T-helper 2 cell treated with Interferon-gamma antibody and Interleukin-4, amounts not matched to agents 100 ng/mL and 5 ng/mL, for 36 hours (primary cell): ENCODE data around the gene MYO1D. TPM values are rescaled to one million over a fixed set of nuclear protein-coding genes. Genes with fewer than 3 reads are reported as not detected.

ENCODE experiments used
- intact Hi-C: fragments of 100-400 bp; cut with micrococcal nuclease; formaldehyde crosslinking; loops from one replicate; pipeline ENCODE4 v1.15.1; 2023
- total RNA-seq: library from RNA; stranded (reverse); gene quantifications from 2 replicates; pipeline ENCODE4 v1.2.3, GENCODE V29; 2022

Gene MYO1D
- total RNA-seq, 1 donor from 2014 or later = 9.3 TPM

DNA sequence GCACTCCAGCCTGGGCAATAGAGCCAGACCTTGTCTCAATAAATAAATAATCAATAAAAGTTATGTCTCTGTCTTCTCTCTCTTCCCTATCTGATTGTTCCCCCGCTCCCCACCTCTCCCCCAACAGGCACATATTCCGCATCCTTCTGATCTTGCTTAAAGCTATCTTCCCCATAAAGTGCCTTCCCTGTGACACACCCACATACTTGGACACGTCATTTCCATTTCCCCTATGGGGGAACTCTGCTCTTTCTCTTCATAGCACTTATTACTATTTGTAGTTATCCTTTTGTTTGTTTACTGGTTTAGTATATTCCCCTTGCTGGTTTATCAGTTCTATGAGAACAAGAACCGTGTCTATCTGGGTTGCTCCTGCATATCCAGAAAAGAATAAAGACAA lies 14.9 kb downstream of the MYO1D start:
- intact Hi-C loops = no loop called here

GRCh38 chr17:32859857-32860525 lies 16.9 kb downstream of the MYO1D start:
- intact Hi-C loops = no loop called here

- intact Hi-C loops = no loop called here
These were observed 21.3 kb downstream of the MYO1D start for GRCh38 chr17:32855620-32856019.

GRCh38 chr17:32854832-32855389 lies 22.0 kb downstream of the MYO1D start:
- intact Hi-C loops = no loop called here

DNA sequence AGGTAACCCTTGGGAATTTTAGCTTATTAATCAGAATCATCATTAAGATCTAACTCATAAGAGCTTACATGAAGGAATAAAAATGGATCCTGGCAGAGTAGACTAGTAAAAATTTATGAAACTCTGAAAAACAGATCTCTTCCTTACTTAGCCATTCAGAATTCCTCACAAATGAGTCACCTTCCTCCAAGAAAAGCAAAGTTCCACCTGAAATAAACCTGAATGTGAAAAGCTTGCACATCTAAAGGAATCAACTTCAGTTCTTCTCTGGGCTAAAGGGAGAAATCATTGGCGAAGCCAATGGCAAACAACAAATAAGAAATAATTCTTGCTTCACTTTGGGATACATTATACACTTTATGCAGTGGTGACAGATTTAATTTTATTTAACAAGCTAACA lies 22.7 kb downstream of the MYO1D start:
- intact Hi-C loops = no loop called here

- intact Hi-C loops = no loop called here
These were observed 24.1 kb downstream of the MYO1D start for GRCh38 chr17:32852811-32853210.

DNA sequence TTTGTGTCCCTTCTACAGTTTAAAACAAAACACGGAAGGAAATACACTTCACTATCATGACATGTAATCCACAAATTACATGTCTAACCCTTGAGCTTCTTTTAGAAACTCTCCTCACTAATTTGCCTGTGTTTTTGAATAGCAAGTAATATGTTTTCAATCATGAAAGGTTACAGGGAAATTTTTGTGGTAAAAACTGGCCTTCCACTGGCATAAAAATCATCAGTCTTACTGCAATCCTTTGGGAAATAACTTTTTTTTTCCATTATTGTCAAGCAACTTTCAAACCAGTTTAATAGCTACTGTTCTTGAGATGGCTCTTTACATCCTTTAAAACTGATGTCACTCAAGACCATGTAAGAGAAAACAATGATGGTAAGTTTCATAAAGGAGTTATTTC lies 27.0 kb downstream of the MYO1D start:
- intact Hi-C loops = no loop called here

GRCh38 chr17:32847977-32848376 lies 28.9 kb downstream of the MYO1D start:
- intact Hi-C loops = no loop called here

DNA sequence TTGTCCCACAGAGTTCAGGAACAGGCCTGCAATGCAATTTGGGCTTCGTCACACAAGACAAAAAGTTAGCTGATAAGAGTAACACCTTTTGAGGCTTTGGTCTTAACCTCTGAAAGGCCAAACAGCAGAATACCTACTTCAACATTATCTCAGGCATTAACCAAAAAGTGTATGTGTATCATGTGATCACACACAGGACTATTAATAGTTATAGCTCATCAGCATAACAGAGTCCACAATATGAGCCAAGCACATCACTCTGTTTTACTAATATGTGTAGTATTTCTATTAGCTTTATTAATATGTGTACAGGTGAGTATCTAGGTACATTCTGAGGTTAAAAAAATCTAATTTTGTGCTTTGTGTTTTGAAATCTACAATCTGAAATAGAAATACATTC lies 30.8 kb downstream of the MYO1D start:
- intact Hi-C loops = no loop called here

DNA sequence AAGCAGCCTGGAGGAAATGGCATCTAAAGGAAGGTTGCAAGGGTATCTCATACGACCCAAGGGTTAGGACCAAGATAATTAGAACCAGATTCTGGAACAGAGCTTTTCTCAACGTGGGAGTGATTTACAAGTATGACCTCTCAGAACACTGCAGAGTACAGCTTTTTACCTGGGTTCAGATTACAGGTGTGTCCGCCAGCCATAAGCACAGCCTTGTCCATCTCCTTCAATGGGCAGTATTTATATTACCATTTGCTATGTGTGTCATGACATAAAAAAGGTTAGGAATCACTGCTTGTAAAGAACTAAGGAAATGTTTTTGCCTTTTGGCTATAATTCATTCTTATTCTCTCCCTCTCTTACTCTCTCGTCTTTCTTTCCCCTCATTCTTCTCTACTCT lies 36.7 kb downstream of the MYO1D start:
- intact Hi-C loops = no loop called here

DNA sequence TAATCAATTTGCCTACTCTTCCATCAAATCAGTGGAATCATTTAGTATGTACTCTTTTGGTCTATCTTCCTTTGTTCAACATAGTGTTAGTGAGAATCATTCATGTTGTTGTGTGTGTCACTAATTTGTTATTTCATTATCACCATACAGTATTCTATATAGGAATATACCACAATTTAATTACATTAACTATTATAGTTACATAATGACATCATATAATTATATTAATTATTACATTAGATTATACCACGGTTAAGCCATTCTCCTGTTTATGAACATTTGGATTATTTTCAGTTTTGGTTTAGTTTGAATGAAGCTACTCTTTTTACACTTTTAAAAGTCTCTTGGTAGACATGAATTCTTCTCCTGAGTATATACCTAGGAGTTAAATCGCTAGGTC lies 40.4 kb downstream of the MYO1D start:
- intact Hi-C loops = no loop called here

DNA sequence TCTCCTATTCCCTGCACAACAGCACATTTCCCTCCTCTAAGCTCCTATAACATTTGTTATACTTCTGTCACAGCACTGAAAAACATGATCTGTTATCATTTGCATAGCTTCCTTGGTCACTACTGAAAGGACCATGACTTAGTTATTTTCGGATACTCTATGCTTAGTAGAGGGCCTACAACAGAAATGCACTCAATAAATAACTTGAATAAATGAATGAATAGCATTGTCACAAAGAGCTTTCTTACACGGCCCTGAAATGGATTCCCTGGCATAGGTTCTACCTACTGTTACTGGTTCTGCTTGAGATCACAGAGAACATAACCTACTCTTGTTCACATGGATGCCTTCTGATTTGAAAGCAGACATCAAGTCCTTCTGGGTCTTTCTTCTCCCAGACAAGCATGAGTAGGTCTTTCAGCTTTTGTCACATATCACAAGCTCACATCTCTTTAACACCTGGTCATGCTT lies 41.6 kb downstream of the MYO1D start:
- intact Hi-C loops = no loop called here

DNA sequence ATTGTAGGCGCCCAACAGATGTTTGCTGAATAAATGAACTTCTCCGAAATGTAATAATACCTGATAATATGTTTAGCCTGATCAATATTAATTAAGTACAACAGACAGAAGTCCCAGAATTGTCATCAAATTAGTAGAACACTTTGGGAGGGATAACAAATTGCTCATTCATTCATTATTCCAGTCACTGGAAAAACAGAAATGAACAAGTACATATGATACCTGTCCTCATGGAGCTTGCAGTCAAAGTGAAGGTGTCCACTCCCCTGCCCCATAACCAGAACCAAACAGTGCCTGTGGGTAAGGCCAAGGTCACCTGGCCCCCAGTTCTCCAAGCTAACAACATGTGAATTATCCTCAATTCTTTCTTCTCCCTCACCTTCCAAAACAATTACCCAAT lies 42.8 kb downstream of the MYO1D start:
- intact Hi-C loops = no loop called here

DNA sequence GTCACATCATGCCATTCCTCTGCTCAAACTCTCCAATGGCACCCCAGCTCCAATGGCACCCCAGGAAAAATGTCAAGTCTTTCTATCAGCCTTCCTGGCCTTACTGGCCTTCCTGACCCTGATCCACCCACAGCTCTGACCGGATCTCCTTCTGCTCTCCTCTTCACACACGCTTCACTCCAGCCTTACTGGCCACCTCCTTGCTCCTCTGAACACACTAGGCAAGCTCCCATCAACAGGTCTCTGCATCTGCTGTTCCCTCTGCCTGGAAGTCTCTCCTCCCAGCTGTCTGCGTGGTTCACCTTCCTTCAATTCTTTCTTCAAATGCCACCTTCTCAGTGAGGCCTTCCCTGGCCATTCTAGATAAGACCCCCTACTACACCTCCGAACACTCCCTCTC lies 43.4 kb downstream of the MYO1D start:
- intact Hi-C loops = no loop called here

DNA sequence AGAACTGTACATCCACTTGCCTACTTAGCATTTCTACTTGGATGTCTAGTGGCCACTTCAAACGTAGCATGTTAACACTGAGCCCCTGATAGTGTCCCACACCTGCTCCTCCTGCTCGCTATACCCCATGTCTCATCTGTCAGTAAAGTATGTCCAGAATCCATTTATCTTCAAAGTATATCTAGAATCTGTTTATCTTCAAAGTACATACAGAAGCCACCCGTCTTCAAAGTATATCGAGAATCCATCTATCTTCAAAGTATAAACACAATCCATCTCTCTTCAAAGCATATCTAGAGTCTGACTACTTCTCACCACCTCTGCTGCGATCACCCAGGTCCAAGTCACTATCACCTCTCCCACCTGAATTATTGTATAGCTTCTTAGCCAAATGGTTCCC lies 43.8 kb downstream of the MYO1D start:
- intact Hi-C loops = no loop called here

DNA sequence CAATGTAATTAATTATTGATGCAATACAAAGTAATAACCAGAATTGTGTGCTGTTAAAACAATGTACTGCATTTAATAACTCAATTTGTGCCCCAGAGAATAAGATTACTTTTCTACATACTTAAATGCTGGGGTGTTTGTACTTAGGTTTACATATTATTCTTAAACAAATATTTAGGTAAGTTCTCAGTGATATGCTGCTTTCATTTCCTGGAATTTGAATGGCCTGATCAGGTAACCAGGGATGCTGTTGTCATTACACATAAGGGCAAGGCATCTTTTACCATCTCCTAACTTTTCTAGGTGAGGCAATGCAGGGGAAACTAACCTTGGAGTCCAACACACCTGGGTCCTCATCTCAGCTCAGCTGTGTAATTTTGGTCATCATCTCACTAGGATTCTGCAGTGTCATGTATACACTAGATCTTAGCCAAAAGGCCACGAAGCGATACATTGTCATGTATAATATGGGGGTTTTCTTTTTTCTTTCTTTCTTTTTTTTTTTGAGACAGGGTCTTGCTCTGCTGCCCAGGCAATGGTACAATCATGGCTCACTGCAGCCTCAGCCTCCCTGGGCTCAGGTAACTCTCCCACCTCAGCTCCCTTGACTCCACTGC lies 45.2 kb downstream of the MYO1D start:
- intact Hi-C loops = no loop called here

GRCh38 chr17:32831223-32831622 lies 45.7 kb downstream of the MYO1D start:
- intact Hi-C loops = no loop called here

DNA sequence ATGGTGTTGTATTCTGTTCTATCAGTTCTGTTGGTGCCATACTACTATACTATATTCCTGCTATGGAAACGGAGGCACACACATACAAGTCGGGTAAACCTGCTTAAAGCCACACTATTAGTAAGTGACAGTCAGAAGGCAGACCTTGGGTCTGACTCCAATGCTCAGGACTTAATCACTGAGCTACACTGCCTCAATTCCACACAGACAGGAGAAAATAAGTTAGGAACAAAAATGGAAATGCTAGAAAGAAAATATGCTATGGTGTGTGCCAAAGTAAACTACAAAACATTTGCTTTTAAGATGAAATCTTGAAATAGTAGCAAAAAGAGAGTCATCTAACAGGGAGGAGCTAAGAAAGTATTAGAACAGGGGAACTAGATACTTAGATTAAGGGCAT lies 48.1 kb downstream of the MYO1D start:
- intact Hi-C loops = loop anchor here (10.0 kb wide), 1 partner anchor 46 kb away; the partner anchor contains the start of gene MYO1D

DNA sequence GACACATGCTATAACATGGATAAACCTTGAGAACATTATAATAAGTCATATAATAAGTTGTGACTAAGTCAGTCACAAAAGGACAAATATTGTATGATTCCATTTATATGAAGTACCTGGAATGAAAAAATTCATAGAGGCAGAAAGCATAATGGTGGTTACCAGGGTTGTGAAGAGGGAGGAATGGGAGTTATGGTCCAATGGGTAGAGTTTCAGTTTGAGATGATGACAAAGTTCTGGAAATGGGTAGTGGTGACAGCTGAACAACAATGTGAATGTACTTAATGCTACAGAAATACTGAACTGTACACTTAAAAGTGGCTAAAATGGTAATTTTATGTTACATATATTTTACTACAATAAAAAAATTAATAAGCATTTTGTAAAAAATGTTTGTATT lies 49.7 kb downstream of the MYO1D start:
- intact Hi-C loops = loop anchor here (10.0 kb wide), 1 partner anchor 48 kb away; the partner anchor contains the start of gene MYO1D

DNA sequence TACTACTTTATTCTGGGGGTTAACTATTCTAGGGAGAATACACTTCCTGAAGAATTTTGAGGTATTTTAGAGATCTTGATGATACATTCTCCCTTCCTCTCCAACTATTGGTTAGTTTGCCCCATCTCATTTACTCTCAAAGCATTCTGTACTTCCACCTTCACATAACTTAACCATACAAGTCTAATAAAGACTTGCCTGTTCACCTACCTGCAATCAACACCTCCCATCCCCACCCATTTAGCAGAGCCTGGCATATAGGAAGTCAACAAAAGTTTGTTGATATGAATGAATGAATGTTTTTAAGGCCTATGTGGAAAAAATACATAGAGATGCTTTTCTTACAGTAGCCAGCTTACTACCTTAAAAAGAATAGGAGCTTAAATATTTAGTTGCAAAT lies 50.8 kb downstream of the MYO1D start:
- intact Hi-C loops = loop anchor here (10.0 kb wide), 1 partner anchor 49 kb away; the partner anchor contains the start of gene MYO1D

DNA sequence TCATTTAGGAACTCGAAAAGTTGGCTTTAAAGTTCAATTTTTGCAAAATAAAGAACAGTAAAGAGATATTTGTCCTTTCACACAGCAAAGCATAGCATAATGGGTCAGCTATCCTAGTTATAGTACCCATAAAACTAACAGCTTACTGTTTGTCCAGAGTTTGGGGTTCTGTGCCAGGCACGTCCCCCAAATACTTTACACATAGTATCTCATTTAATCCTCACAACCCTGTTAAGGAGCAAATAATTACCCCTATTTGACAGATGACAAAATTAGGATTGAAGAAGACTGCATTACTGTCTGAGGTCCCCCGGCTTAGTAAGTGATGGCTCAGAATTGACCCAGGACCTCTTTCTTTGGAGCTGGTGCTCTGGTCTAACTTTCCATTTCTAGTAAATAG lies 52.6 kb downstream of the MYO1D start:
- intact Hi-C loops = loop anchor here (10.0 kb wide), 1 partner anchor 50 kb away; the partner anchor contains the start of gene MYO1D

DNA sequence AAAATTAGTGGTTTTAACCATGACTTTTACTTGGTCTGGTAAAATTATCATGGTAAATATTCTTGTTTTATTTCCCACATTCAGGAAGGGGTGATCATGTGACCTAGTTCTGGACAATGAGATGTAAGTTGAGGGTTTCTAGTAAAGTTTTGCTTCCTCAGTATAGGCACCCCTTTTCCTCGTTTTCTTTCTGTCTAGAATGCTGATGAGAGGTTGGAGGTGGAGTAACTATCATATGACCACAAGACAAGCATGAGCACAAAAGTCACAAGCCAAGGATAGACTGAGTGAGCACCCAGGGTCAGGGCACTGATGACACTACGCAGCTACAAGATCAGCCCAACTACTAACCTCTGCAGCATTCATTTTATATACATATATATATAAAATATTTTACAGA lies 53.9 kb downstream of the MYO1D start:
- intact Hi-C loops = loop anchor here (10.0 kb wide), 1 partner anchor 52 kb away; the partner anchor contains the start of gene MYO1D
